ENCODE data around the gene OR2T10. TPM values are rescaled to one million over a fixed set of nuclear protein-coding genes. Genes with fewer than 3 reads are reported as not detected.

The OR2T10 gene
- total and polyA plus RNA-seq, 2 of the 4 experiments (the other 2 are of a cell fraction) = not detected

DNA sequence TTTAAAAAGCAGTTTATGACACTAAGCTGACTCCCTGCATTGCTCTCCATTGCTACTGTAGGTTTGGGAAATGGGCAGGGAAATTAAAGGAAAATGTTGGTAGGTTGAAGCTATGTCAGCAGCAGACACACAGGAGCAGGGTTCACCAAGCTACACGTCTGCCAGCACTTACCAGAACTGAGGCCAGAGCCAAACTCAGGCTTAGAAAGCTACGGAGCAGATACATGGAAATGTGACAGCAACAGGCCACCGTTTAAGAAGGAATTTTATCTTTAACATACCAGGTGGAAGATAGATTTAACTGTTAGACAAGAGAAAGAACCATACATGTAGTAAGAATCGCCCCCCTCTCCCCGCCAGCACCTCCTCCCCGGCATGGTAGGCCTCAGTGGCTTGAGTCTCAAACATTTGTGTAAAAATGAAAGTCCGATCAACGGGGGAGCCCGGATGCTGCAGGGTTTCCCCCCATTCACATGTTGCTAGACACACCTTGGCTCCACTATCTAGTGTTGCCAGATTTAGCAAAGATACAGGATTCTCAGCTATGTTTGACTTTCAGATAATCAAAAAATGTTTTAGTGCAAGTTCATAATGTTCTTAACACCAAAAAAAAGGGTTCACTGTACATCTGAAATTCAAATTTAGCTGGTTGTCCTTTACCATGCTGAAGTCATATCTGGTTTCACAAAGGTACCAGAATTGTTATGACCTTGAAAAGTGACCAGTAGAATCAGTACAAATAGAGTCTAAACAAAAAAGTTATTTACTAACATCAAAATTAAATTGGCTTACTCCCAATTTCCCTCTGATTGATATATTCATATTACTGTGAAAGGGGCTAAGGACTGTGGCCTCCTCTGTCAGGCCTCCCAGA, 30.7 kb upstream of the OR2T10 start:
- intact Hi-C loops (cut with micrococcal nuclease) (no loop called here), in situ Hi-C loops (cut with MboI; ENCODE audit: low sequenced_read_pairs) (no loop called here), dilution Hi-C loops (cut with HindIII; ENCODE audit: low sequenced_read_pairs, unreplicated experiment) (no loop called here)
- no peak overlapping the region for H3K27ac ChIP-seq (ENCODE audit: insufficient read depth, low read length)
- TF ChIP-seq BHLHE40 (IDR thresholded peaks at IDR 0.05; ENCODE audit: low read depth, low read length) (no peak), CEBPB (IDR thresholded peaks at IDR 0.05; ENCODE audit: low read depth, low read length) (no peak), SMC3 (IDR thresholded peaks at IDR 0.05; ENCODE audit: low read depth, low read length) (no peak)
- TF ChIP-seq, protein P1, sequence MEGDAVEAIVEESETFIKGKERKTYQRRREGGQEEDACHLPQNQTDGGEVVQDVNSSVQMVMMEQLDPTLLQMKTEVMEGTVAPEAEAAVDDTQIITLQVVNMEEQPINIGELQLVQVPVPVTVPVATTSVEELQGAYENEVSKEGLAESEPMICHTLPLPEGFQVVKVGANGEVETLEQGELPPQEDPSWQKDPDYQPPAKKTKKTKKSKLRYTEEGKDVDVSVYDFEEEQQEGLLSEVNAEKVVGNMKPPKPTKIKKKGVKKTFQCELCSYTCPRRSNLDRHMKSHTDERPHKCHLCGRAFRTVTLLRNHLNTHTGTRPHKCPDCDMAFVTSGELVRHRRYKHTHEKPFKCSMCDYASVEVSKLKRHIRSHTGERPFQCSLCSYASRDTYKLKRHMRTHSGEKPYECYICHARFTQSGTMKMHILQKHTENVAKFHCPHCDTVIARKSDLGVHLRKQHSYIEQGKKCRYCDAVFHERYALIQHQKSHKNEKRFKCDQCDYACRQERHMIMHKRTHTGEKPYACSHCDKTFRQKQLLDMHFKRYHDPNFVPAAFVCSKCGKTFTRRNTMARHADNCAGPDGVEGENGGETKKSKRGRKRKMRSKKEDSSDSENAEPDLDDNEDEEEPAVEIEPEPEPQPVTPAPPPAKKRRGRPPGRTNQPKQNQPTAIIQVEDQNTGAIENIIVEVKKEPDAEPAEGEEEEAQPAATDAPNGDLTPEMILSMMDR (conservative IDR thresholded peaks at IDR 0.05; ENCODE audit: low read depth, low read length) = no peak
- TF ChIP-seq, protein P2, sequence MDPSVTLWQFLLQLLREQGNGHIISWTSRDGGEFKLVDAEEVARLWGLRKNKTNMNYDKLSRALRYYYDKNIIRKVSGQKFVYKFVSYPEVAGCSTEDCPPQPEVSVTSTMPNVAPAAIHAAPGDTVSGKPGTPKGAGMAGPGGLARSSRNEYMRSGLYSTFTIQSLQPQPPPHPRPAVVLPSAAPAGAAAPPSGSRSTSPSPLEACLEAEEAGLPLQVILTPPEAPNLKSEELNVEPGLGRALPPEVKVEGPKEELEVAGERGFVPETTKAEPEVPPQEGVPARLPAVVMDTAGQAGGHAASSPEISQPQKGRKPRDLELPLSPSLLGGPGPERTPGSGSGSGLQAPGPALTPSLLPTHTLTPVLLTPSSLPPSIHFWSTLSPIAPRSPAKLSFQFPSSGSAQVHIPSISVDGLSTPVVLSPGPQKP (IDR thresholded peaks at IDR 0.05; ENCODE audit: borderline replicate concordance, low read depth, low read length) = no peak
- H3K9me3 ChIP-seq (ENCODE audit: control insufficient read depth, insufficient read depth, low read length) = 0 out of 2 replicates have a peak, but pooled peaks cover 2% of the 10 kb centered on the region
- H3K4me2 ChIP-seq (ENCODE audit: low read depth, low read length) = no peak overlapping the region
- no peak overlapping the region for H2BK5ac ChIP-seq (ENCODE audit: low read depth, low read length, poor library complexity, severe bottlenecking)
- ATAC-seq (ENCODE audit: low read depth) (no peak), DNase-seq (no peak)
- H3K27me3 ChIP-seq (ENCODE audit: control insufficient read depth, insufficient read depth, low read length) = no peaks in the 10 kb centered on the region
- H3K23ac ChIP-seq (ENCODE audit: low read depth, low read length) = no peak overlapping the region
- H2AK9ac ChIP-seq (replicated peaks; ENCODE audit: low read depth, low read length, poor library complexity) = no peak overlapping the region
- H3K9ac ChIP-seq (ENCODE audit: low read depth, low read length) = no peak overlapping the region
- CTCF ChIA-PET = no interaction called here
- H3K18ac ChIP-seq (ENCODE audit: low read depth, low read length) = no peak overlapping the region
- no peak overlapping the region for H2BK20ac ChIP-seq (ENCODE audit: low read depth, low read length)
- POLR2A ChIA-PET (ENCODE audit: unreplicated experiment) = no interaction called here
- no TSS peak for BruUV-seq (replicated peaks)
- no peak overlapping the region for H4K5ac ChIP-seq (ENCODE audit: low read depth, low read length)
- H3K14ac ChIP-seq (replicated peaks; ENCODE audit: low read depth, low read length) = no peak overlapping the region
- no peak overlapping the region for H2AK5ac ChIP-seq (ENCODE audit: low read depth, low read length)
- no peak overlapping the region for H2BK15ac ChIP-seq (ENCODE audit: low read depth, low read length)
- no peak overlapping the region for H3K4me3 ChIP-seq (ENCODE audit: insufficient read depth, low read depth, low read length)
- no peak overlapping the region for H3K56ac ChIP-seq (ENCODE audit: extremely low read depth, insufficient read depth, low read length)
- no peaks in the 10 kb centered on the region for H4K20me1 ChIP-seq (ENCODE audit: insufficient read depth, low read length)
- no peaks in the 10 kb centered on the region for H3K9me1 ChIP-seq (ENCODE audit: insufficient read depth, low read length)
- no peak overlapping the region for H4K8ac ChIP-seq (ENCODE audit: low read depth in 2 of 2, low read length in 2 of 2)
- no peak overlapping the region for H2BK120ac ChIP-seq (ENCODE audit: low read depth, low read length)
- H3K79me1 ChIP-seq (ENCODE audit: low read depth in 1 of 2, low read length in 2 of 2) = no peaks in the 10 kb centered on the region
- no peak overlapping the region for H2AFZ ChIP-seq (replicated peaks; ENCODE audit: low read length, poor library complexity)
- no peak overlapping the region for H4K91ac ChIP-seq (ENCODE audit: insufficient read depth, low read depth, low read length)
- no peak overlapping the region for H3K4ac ChIP-seq (ENCODE audit: low read depth, low read length)
- WGBS, 2 experiments (ENCODE audit: extremely low coverage in 2 of 2, insufficient read length in 1 of 2) = no CpG with 5 or more reads among the region's 9 CpGs
- H3K36me3 ChIP-seq (ENCODE audit: control insufficient read depth, insufficient read depth, low read length) = no peaks in the 10 kb centered on the region
- no peaks in the 10 kb centered on the region for H3K4me1 ChIP-seq (ENCODE audit: control insufficient read depth, insufficient read depth, low read length)

Data from IMR-90 (cell line).